CD4-positive, CD25-positive, alpha-beta regulatory T cell (primary cell): ENCODE data around the gene ADAMTS13. TPM values are rescaled to one million over a fixed set of nuclear protein-coding genes. Genes with fewer than 3 reads are reported as not detected.

Experiments used
- ATAC-seq, 2 donors: fragments of 150-1000 bp; cut with Tn5 transposase; one replicate each; pipeline ENCODE4 v1.10.0; 2021; ENCODE audit warnings: low read depth in 2 of 2, moderate number of reproducible peaks in 2 of 2, moderate library complexity in 1 of 2
- DNase-seq, 3 donors: peaks; one replicate each; pipeline versions ENCODE4 v3.0.0 to v3.0.0-alpha.2; 2012 to 2022; ENCODE audit warnings: mixed read lengths in 1 of 3
- H3K27ac ChIP-seq: one replicate; pipeline ENCODE4 v1.7.0; 2013; ENCODE audit warnings: mild to moderate bottlenecking, low read length; ENCODE audit not compliant: insufficient read depth, poor library complexity, severe bottlenecking
- H3K27me3 ChIP-seq: one replicate; pipeline ENCODE4 v1.7.0; 2013; ENCODE audit warnings: low read length; ENCODE audit not compliant: control insufficient read depth, insufficient read depth
- H3K36me3 ChIP-seq: one replicate; pipeline ENCODE4 v1.7.0; 2013; ENCODE audit warnings: mild to moderate bottlenecking, low read length, moderate library complexity; ENCODE audit not compliant: control insufficient read depth, insufficient read depth
- H3K4me1 ChIP-seq: 2 replicates; pipeline ENCODE4 v1.7.0; 2013; ENCODE audit warnings: mild to moderate bottlenecking, low read length; ENCODE audit not compliant: insufficient read depth, control insufficient read depth, poor library complexity, severe bottlenecking
- H3K4me3 ChIP-seq: one replicate; pipeline ENCODE4 v1.7.0; 2013; ENCODE audit warnings: low read depth, mild to moderate bottlenecking, low read length, moderate library complexity
- H3K9me3 ChIP-seq, 2 experiments: 1 replicate in 1 of 2; 2 replicates in 1 of 2; pipeline ENCODE4 v1.7.0; 2013; ENCODE audit warnings: low read length in 2 of 2, mild to moderate bottlenecking in 1 of 2, moderate library complexity in 1 of 2; ENCODE audit not compliant: control insufficient read depth in 2 of 2
- H3K27ac Mint-ChIP-seq, 3 donors: one replicate each; pipeline ENCODE4 v1.8.0; 2020 to 2022; ENCODE audit warnings: mild to moderate bottlenecking in 3 of 3, mixed read lengths in 3 of 3, moderate library complexity in 2 of 3
- H3K27me3 Mint-ChIP-seq: one replicate; pipeline ENCODE4 v1.8.0; 2022; ENCODE audit warnings: mild to moderate bottlenecking, mixed read lengths
- H3K36me3 Mint-ChIP-seq: one replicate; pipeline ENCODE4 v1.8.0; 2020; ENCODE audit warnings: mixed read lengths
- H3K4me1 Mint-ChIP-seq, 4 donors: one replicate each; pipeline ENCODE4 v1.8.0; 2020 to 2022; ENCODE audit warnings: mixed read lengths in 4 of 4, mild to moderate bottlenecking in 1 of 4
- H3K4me3 Mint-ChIP-seq, 4 donors: one replicate each; pipeline ENCODE4 v1.8.0; 2020 to 2022; ENCODE audit warnings: mild to moderate bottlenecking in 4 of 4, mixed read lengths in 4 of 4, moderate library complexity in 3 of 4
- H3K9me3 Mint-ChIP-seq, 7 donors: one replicate each; pipeline ENCODE4 v1.8.0; 2020 to 2022; ENCODE audit warnings: mixed read lengths in 7 of 7, mild to moderate bottlenecking in 3 of 7, moderate library complexity in 2 of 7
- polyA plus RNA-seq, 4 donors: library from polyadenylated mRNA; unstranded; fragments of 300-500 nt; fragmentation: Illumina TruSeq; gene quantifications; one replicate each; pipeline ENCODE4 v1.2.3, GENCODE V29; 2021
- total RNA-seq: library from RNA; stranded (reverse); gene quantifications from one replicate; pipeline ENCODE4 v1.2.3, GENCODE V29; 2022

Gene ADAMTS13
- total and polyA plus RNA-seq, 5 donors from 2014 or later, result 0.10 to 0.47 TPM; not detected in 3

DNA sequence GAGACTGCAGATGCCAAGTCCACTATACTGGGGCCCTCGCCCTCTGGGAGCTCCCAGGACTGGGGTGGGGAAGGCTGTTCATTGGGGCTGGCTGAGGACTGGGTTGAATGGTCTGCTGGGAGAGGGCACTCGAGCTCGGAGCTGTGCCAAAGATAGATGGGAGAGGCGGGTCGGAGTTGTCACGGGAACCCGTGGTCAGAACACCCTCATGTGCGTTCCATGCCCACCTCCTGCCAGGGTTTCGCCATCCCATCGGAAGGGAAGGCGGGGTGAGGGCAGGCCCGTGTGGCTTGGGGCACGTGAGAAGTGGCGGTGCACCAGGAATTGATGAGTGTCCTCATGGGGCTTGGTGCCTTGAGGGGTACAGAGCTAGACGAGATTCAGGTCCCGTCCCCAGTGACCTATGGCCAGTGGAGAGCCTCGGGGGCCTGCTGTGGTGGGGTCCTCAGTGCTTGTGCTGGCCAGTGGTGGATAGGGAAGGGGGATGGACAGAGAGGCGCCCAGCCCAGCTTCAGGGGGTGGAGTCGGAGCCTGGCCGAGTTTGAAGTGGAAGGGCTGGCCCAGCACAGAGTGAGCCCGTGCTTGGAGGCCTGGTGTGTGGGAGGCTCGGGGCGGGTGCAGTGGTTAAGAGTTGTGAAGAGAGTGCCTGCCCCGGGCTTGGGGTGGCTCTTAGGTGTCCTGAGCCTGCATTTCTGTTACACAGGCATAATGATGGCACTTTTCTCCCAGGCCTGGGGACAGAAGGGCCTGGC is 41.9 kb downstream of the ADAMTS13 start:
- Histone ChIP-seq H3K4me1 (peaks cover 14% of the 10 kb centered on the region), H3K4me3 (no peak overlapping the region), H3K27me3 (no peaks in the 10 kb centered on the region), H3K27ac (no peak overlapping the region), H3K36me3 (no peaks in the 10 kb centered on the region), H3K9me3 (no peaks in the 10 kb centered on the region)
- Mint-ChIP-seq H3K27ac (no peak overlapping the region), H3K4me1 (peaks cover 0 to 21% (median 4%) of the 10 kb centered on the region in 4 donors), H3K9me3 (no peaks in the 10 kb centered on the region), H3K27me3 (no peaks in the 10 kb centered on the region), H3K36me3 (no peaks in the 10 kb centered on the region), H3K4me3 (peak overlapping the region in 1 of 4 donors; percentile 32)
- DNase-seq (no peak), ATAC-seq (no peak)

DNA sequence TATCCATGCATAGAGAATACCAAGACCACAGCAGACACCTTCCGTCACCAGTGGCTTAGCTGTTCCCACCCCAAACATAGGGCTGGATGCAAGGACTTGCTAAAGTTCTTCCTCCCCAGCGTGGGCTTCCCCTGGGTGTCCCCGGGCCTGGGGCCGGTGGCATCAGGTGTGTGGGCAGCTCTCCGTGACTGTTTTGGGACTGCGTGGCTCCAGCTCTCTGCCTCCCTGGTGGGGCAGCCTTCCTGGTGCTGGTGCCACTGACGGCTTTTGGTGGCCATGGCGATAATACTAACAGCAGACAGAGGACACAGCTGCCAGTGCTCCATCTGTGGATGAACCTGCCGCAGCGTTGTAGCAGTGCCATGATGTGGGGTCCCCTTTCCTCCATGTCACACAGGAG is 42.5 kb downstream of the ADAMTS13 start:
- Histone ChIP-seq H3K4me1 (peaks cover 8% of the 10 kb centered on the region), H3K27me3 (no peaks in the 10 kb centered on the region), H3K36me3 (no peaks in the 10 kb centered on the region), H3K4me3 (no peak overlapping the region), H3K27ac (no peak overlapping the region), H3K9me3 (no peaks in the 10 kb centered on the region)
- no peaks in the 10 kb centered on the region for H3K9me3 Mint-ChIP-seq
- H3K27me3 Mint-ChIP-seq, result no peaks in the 10 kb centered on the region
- H3K36me3 Mint-ChIP-seq, result no peaks in the 10 kb centered on the region
- H3K4me1 Mint-ChIP-seq, result peaks cover 0 to 16% (median 3%) of the 10 kb centered on the region in 4 donors
- DNase-seq (no peak), ATAC-seq (no peak)
- H3K27ac Mint-ChIP-seq, result no peak overlapping the region
- no peak overlapping the region for H3K4me3 Mint-ChIP-seq

DNA sequence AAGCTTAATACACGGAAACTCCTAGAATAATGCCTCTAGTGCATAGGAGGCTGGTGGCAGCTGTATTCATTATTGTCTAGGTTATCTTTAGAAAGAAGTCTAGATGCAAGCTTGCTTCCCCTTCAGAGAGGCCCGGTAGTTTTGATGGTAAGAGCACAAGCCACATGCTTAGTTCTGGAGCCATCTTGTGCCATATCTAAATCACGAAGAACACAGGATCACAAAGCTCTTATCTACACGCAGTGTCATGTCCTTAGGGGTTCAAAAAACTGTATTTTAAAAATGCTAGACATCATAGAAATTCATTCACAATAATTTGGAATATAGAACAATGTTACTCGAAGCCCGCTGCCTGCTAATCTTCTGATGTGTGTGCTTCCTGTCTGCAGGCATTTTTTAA is 43.8 kb downstream of the ADAMTS13 start:
- no peaks in the 10 kb centered on the region for H3K9me3 Mint-ChIP-seq
- no peak overlapping the region for H3K27ac Mint-ChIP-seq
- no peak overlapping the region for H3K27ac ChIP-seq
- no peak for ATAC-seq
- no peak overlapping the region for H3K4me3 ChIP-seq
- DNase-seq, result no peak
- H3K4me3 Mint-ChIP-seq, result peak overlapping the region in 1 of 4 donors; percentile 40
- no peaks in the 10 kb centered on the region for H3K4me1 ChIP-seq
- H3K4me1 Mint-ChIP-seq, result peaks cover 0 to 6% (median under 1%) of the 10 kb centered on the region in 4 donors
- H3K9me3 ChIP-seq, result no peaks in the 10 kb centered on the region
- no peaks in the 10 kb centered on the region for H3K27me3 ChIP-seq
- no peaks in the 10 kb centered on the region for H3K27me3 Mint-ChIP-seq
- no peaks in the 10 kb centered on the region for H3K36me3 ChIP-seq
- H3K36me3 Mint-ChIP-seq, result no peaks in the 10 kb centered on the region

DNA sequence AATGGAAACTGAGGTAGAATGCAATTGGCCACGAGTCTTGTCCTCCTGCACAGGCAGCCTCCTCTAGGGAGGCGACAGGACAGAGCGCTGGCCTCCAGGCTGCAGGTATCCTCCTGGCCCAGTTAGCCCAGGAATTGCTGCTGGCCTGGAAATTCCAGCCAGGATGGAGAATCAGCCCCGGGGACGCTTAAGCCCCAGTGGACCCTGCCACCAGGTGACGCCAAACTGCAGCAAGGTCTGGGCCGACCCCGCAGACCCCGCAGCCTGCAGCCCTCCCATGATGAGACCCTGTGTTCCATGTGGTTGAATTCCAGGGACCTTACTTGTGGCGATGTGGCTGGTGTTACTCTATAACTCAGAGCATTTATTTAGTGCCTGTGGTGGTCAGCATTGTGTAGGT is 44.9 kb downstream of the ADAMTS13 start:
- DNase-seq, result no peak
- H3K36me3 ChIP-seq, result no peaks in the 10 kb centered on the region
- no peak overlapping the region for H3K4me3 ChIP-seq
- H3K4me3 Mint-ChIP-seq, result no peak overlapping the region
- peaks cover 0 to 2% (median 0%) of the 10 kb centered on the region in 4 donors for H3K4me1 Mint-ChIP-seq
- no peaks in the 10 kb centered on the region for H3K27me3 Mint-ChIP-seq
- H3K27ac Mint-ChIP-seq, result no peak overlapping the region
- H3K9me3 ChIP-seq, result no peaks in the 10 kb centered on the region
- ATAC-seq, result no peak
- H3K27ac ChIP-seq, result no peak overlapping the region
- no peaks in the 10 kb centered on the region for H3K36me3 Mint-ChIP-seq
- no peaks in the 10 kb centered on the region for H3K27me3 ChIP-seq
- no peaks in the 10 kb centered on the region for H3K4me1 ChIP-seq
- H3K9me3 Mint-ChIP-seq, result no peaks in the 10 kb centered on the region

DNA sequence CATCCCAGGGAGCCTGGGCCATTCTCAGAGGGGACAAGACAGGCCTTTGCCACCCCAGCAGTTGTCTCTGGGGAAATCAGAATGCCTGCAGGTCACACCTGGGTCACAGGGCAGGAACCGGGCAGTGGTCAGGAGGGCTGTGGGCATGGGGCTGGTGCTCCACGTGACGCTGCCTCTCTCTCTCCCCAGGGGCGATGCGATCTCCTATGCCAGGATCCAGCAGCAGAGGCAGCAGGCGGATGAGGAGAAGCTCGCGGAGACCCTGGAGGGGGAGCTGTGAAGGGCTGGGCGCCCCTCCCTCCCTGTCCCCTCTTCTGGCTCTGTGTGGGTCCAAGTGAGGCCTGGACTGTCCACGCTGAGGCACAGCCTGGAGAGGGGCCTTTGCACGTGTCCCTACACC is 46.2 kb downstream of the ADAMTS13 start:
- Histone ChIP-seq H3K4me3 (no peak overlapping the region), H3K27ac (no peak overlapping the region), H3K36me3 (no peaks in the 10 kb centered on the region), H3K4me1 (no peaks in the 10 kb centered on the region), H3K27me3 (no peaks in the 10 kb centered on the region), H3K9me3 (no peaks in the 10 kb centered on the region)
- Mint-ChIP-seq H3K4me3 (no peak overlapping the region), H3K4me1 (peaks cover 0 to 2% (median 0%) of the 10 kb centered on the region in 4 donors), H3K36me3 (no peaks in the 10 kb centered on the region), H3K27ac (no peak overlapping the region), H3K27me3 (no peaks in the 10 kb centered on the region), H3K9me3 (no peaks in the 10 kb centered on the region)
- DNase-seq (no peak), ATAC-seq (no peak)

DNA sequence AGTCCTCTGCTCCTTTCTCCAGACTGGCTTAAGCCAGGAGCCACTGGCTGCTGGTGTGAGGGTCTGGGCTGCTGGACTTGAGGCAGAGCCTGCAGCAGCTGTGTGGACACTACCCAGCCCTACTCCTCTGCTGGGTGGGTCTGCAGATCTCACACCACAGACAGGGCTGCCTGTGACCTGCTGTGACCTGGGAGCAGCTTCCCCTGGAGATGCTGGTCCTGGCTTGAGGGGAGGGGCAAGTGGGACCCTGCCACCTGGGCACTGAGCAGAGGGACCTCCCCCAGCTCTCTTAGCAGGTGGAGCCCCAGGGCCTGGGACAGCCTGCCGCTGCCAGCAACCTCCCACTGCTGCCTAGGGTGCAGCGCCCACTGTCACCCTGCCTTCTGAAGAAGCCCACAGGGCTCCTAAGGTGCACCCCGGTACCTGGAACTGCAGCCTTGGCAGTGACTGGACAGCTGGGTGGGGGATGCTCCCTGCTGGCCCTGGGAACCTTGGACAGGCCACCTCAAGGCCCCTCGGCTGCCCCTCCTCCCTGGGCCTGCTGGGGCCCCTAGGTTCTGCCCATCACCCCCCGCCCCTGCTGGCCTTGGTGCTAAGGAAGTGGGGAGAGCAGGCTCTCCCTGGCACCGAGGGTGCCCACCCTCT is 46.7 kb downstream of the ADAMTS13 start:
- Mint-ChIP-seq H3K4me1 (peaks cover 0 to 2% (median 0%) of the 10 kb centered on the region in 4 donors), H3K27ac (no peak overlapping the region), H3K36me3 (no peaks in the 10 kb centered on the region), H3K27me3 (no peaks in the 10 kb centered on the region), H3K4me3 (no peak overlapping the region), H3K9me3 (no peaks in the 10 kb centered on the region)
- Histone ChIP-seq H3K4me3 (no peak overlapping the region), H3K36me3 (no peaks in the 10 kb centered on the region), H3K27me3 (no peaks in the 10 kb centered on the region), H3K27ac (no peak overlapping the region), H3K9me3 (no peaks in the 10 kb centered on the region), H3K4me1 (no peaks in the 10 kb centered on the region)
- no peak for DNase-seq
- ATAC-seq, result no peak

DNA sequence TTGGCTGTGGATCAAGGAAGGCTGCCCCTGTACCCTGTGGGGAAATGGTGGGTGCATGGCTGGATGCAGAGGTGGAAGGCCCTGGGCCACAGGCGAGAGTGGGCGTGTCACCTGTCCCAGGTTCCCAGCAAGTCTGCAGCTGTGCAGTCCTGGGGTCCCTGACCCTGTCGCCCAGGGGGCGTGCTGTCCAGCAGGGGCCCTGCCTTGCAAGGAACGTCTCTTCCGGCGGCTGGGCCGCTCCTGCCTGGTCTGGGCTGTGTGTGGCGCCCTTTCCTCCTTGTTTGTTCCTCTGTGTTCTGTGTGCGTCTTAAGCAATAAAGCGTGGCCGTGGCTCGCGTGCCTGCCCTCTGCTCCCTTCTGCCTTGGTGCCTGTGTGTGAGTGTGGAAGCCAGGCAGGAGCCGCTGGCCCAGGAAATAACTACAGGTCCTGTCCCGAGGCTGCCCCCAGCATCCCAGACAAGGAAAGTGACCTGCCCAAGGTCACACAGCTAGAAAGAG is 48.3 kb downstream of the ADAMTS13 start:
- Mint-ChIP-seq H3K4me3 (no peak overlapping the region), H3K27me3 (no peaks in the 10 kb centered on the region), H3K9me3 (no peaks in the 10 kb centered on the region), H3K4me1 (peaks cover 0 to 2% (median under 1%) of the 10 kb centered on the region in 4 donors), H3K36me3 (no peaks in the 10 kb centered on the region), H3K27ac (no peak overlapping the region)
- Histone ChIP-seq H3K9me3 (no peaks in the 10 kb centered on the region), H3K27ac (no peak overlapping the region), H3K4me1 (no peaks in the 10 kb centered on the region), H3K4me3 (no peak overlapping the region), H3K36me3 (no peaks in the 10 kb centered on the region), H3K27me3 (no peaks in the 10 kb centered on the region)
- no peak for ATAC-seq
- DNase-seq, result no peak
